ENCODE results near the gene TUFM. TPM values are rescaled to one million over a fixed set of nuclear protein-coding genes. Genes with fewer than 3 reads are reported as not detected.

TUFM gene
- total RNA-seq, 1 experiment from 2014 or later: 207 TPM

- peaks cover 14% of the 10 kb centered on the region; the same call in 1 of the 2 replicates for H3K79me2 ChIP-seq (ENCODE audit: insufficient read depth, low read length)
- no peak overlapping the region for H3K14ac ChIP-seq (ENCODE audit: insufficient read depth, low read length)
- H3K27ac Mint-ChIP-seq: peak overlapping the region in 1 of 3 experiments; percentile 50; a peak in 1 of 7 replicates
- no peak overlapping the region for H2BK120ac ChIP-seq (ENCODE audit: low read depth, low read length, poor library complexity, severe bottlenecking)
- no peaks in the 10 kb centered on the region for H3K9me3 ChIP-seq (ENCODE audit: control insufficient read depth, low read depth, low read length)
- H2BK15ac ChIP-seq (ENCODE audit: low read depth, low read length): no peak overlapping the region
- H3K36me3 Mint-ChIP-seq (ENCODE audit: insufficient read depth in 1 of 3, low read depth in 3 of 3): peaks cover 80 to 100% (median 99%) of the 10 kb centered on the region in 3 experiments
- H2AFZ ChIP-seq (ENCODE audit: low read length): no peak overlapping the region
- H3K9ac ChIP-seq (ENCODE audit: extremely low read depth, insufficient read length, low read length): no peak overlapping the region
- no peaks in the 10 kb centered on the region for H4K20me1 ChIP-seq (ENCODE audit: control insufficient read depth, insufficient read depth, insufficient read length)
- no peaks in the 10 kb centered on the region for H3K27me3 ChIP-seq (ENCODE audit: insufficient read depth, low read length)
- H3K27ac ChIP-seq (ENCODE audit: insufficient read length, low read depth, low read length): no peak overlapping the region
- H4K5ac ChIP-seq (ENCODE audit: insufficient read length, low read depth, low read length): no peak overlapping the region
- H2BK5ac ChIP-seq (ENCODE audit: insufficient read length, low read length): no peak overlapping the region
- H3K23me2 ChIP-seq (ENCODE audit: insufficient read length, low read depth, low read length, poor library complexity, severe bottlenecking): peaks cover 1% of the 10 kb centered on the region
- no peaks in the 10 kb centered on the region for H3K79me1 ChIP-seq (ENCODE audit: insufficient read depth, low read depth, low read length, poor library complexity, severe bottlenecking)
- no peak overlapping the region for H3K4ac ChIP-seq (ENCODE audit: low read depth, low read length)
- no peak for DNase-seq
- no peak overlapping the region for H3K56ac ChIP-seq (ENCODE audit: insufficient read length, low read depth, low read length)
- no peaks in the 10 kb centered on the region for H3K27me3 Mint-ChIP-seq (ENCODE audit: low read depth)
- H4K8ac ChIP-seq (replicated peaks; ENCODE audit: insufficient read length, low read depth, low read length): no peak overlapping the region
- no peak overlapping the region for H3K4me2 ChIP-seq (ENCODE audit: insufficient read depth, insufficient read length, low read length)
- H2BK20ac ChIP-seq (ENCODE audit: low read depth, low read length, poor library complexity, severe bottlenecking): no peak overlapping the region
- H3K4me3 Mint-ChIP-seq: no peak overlapping the region
- no peak overlapping the region for H3K18ac ChIP-seq (ENCODE audit: insufficient read length, low read depth, low read length)
- H3T11ph ChIP-seq (ENCODE audit: low read length): no peak overlapping the region
- H2BK12ac ChIP-seq (ENCODE audit: insufficient read length, low read depth, low read length): no peak overlapping the region
- no peak overlapping the region for H3K23ac ChIP-seq (ENCODE audit: insufficient read length, low read depth, low read length)
- H3K4me1 Mint-ChIP-seq: peaks cover 10 to 16% of the 10 kb centered on the region in 2 experiments
- H3K4me1 ChIP-seq (ENCODE audit: insufficient read depth, low read length): no peaks in the 10 kb centered on the region
- no CpG with 5 or more reads among the region's 13 CpGs for WGBS (ENCODE audit: extremely low coverage, insufficient read length, low lambda C conversion rate)
- no peak overlapping the region for H2AK5ac ChIP-seq (ENCODE audit: insufficient read length, low read length)
- H4K91ac ChIP-seq (ENCODE audit: insufficient read length, low read depth, low read length): no peak overlapping the region
- no peaks in the 10 kb centered on the region for H3K9me3 Mint-ChIP-seq
- no peak for TF ChIP-seq CTCF (conservative IDR thresholded peaks at IDR 0.05)
Observed at GRCh38 chr16:28829747-28830146, 16.4 kb downstream of the TUFM start.
